A549 treated with Hydrocortisone at 1 μM for 4 hours (cell line): Measurements from ENCODE around the gene ZSWIM9. TPM values are rescaled to one million over a fixed set of nuclear protein-coding genes. Genes with fewer than 3 reads are reported as not detected.

ENCODE experiments used
- total RNA-seq: library from RNA; stranded (reverse); fragments of 200-300 nt; extraction: Qiagen RNA extraction; gene quantifications from 5 replicates; pipeline ENCODE4 v1.2.3, GENCODE V29; 2022

ZSWIM9 gene
- 6.1 to 7.2 TPM (median 6.5 TPM) in 5 replicates for total RNA-seq

DNA sequence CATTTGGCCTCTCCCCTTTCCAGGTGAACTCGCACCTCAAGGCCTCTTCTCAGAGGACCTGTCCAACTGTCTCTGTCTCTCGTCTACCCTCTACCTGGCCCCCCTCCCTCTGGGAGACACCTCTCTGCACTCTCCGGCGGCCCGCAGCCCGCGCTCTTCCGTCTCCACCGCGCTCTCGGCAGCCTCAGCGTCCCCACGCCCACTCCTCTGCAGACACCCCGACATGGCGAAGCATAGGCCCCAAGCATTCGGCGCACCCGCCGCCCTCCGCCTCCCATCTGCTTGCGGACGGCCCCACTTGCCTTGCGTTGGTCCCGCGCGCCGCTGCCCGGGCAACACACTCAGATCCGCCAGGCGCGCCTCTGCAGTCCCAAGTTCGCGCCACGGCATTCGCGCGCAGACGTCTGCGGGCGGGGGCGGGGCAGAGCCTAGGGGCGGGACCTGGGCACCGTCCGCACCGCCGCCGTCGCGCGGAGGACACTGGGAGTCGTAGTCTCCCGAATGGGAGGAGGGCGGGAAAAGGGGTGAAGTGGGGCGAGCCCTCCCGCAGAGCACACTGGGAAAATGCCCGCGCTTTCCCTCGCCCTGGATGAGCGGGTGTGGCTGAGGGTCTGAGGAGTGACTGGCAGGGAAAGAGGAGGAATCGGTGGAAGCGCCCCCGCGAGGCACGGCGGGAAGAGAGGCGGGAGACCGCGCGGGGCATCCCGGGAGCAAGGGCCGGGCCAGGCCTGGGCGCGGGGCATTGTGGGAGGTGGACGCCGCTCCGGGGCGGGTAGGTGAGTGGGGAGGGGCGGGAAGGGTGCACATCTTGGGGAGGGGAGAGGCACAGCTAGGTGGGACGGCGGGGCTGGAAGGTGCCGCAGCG, at the start of gene ZSWIM9, which contains the start of gene LIG1:
ZSWIM9 (plus strand) TSS at position 742 of the 865 bp plus-strand sequence. CDS start 1,123 bp downstream, outside the sequence.
LIG1 (minus strand) TSS at position 406 of the 865 bp plus-strand sequence. CDS start 4,778 bp downstream, outside the sequence.

Other genes with a start within 250 kb of the ZSWIM9 start
- not detected in 5 replicates for gene BSPH1, start 178.5 kb upstream of the ZSWIM9 start, total RNA-seq
- gene ELSPBP1, start 176.0 kb upstream of the ZSWIM9 start, total RNA-seq: not detected in 5 replicates
- not detected in 5 replicates for gene CABP5, start 126.6 kb upstream of the ZSWIM9 start, total RNA-seq
- gene PLA2G4C, start 59.9 kb upstream of the ZSWIM9 start, total RNA-seq: 8.7 to 15.2 TPM (median 11.2 TPM) in 5 replicates
- gene LIG1, start 336 bp upstream of the ZSWIM9 start, total RNA-seq: 56.1 to 67.2 TPM (median 64.2 TPM) in 5 replicates
- gene CARD8, start 85.2 kb downstream of the ZSWIM9 start, total RNA-seq: 13.8 to 17.5 TPM (median 16.7 TPM) in 5 replicates
- 6.4 to 9.1 TPM (median 7.1 TPM) in 5 replicates for gene ZNF114, start 99.4 kb downstream of the ZSWIM9 start, total RNA-seq
- 365 to 468 TPM (median 427 TPM) in 5 replicates for gene EMP3, start 154.9 kb downstream of the ZSWIM9 start, total RNA-seq
- gene TMEM143, start 193.3 kb downstream of the ZSWIM9 start, total RNA-seq: 2.9 to 5.3 TPM (median 4.3 TPM) in 5 replicates
- 0.93 to 3.6 TPM (median 3.1 TPM) in 5 replicates for gene SYNGR4, start 193.7 kb downstream of the ZSWIM9 start, total RNA-seq
- 389 to 432 TPM (median 425 TPM) in 5 replicates for gene KDELR1, start 220.9 kb downstream of the ZSWIM9 start, total RNA-seq
- gene GRIN2D, start 223.0 kb downstream of the ZSWIM9 start, total RNA-seq: 6.5 to 8.9 TPM (median 7.6 TPM) in 5 replicates